Measurements from ENCODE around the gene AKT3.

DNA sequence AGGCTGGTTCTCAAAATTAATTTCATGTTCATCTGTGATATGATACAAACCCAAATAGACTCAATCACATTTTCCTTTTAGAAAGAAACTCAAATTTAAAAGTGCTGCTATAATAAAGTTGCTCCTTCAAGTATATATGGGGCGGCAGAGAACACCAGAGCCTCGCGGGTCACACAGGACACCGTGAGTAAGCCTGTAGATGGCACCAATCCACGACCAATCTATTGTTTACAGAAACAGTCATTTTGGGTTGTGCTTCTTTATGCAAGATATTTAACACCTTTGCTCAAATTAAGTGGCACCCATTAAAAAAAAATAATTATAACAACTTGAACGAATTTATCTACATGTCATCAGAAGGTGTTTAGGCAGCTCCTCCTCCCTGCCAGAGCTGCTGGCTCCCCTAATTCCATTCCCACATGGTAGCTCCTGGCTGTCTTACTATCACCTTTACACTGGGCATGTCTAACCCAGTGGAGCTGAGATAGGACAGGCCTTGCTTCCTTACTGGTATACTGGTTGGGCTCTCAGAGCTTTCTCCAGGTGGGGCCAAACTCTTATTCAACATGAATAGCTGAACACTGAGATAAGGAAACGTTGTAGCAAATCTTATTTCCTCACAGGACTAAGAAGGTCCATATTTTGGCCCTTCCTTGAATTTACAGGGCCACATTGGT is 307.2 kb downstream of the AKT3 start:
- TF ChIP-seq CTCF (IDR thresholded peaks at IDR 0.05; ENCODE audit: low read length) (no peak), EZH2 (optimal IDR thresholded peaks at IDR 0.05; ENCODE audit: low read depth, low read length) (no peak), EZH2phosphoT487 (IDR thresholded peaks at IDR 0.05; ENCODE audit: low read length) (no peak)

Data from MM.1S (cell line).